H1 (cell line): ENCODE results near the gene TUBGCP4. TPM values are rescaled to one million over a fixed set of nuclear protein-coding genes. Genes with fewer than 3 reads are reported as not detected.

ENCODE experiments used
- CTCF ChIA-PET: fragments of 300-600 bp; sonication (Branson Sonifier 250); formaldehyde crosslinking; loops from one replicate; lab custom pipeline; 2021; ENCODE audit not compliant: partially characterized antibody; lab: Charles Lee
- POLR2A ChIA-PET: fragments of 300-600 bp; sonication (Branson Sonifier 250); formaldehyde crosslinking; loops from one replicate; lab custom pipeline; 2021; ENCODE audit warnings: inconsistent platforms; ENCODE audit not compliant: partially characterized antibody; lab: Charles Lee
- DNase-seq, 2 experiments: peaks; one replicate each; pipeline versions ENCODE4 v3.0.0 to v3.0.0-alpha.2; 2010 to 2022; ENCODE audit warnings: low spot score in 2 of 2, low read depth in 1 of 2, mixed read lengths in 1 of 2
- FAIRE-seq: peaks from 2 replicates; lab custom pipeline; 2011; peaks lifted over from hg19 to GRCh38; lab: Jason Lieb, UNC
- H2AFZ ChIP-seq: 2 replicates; pipeline ENCODE4 v1.8.1; 2012; ENCODE audit warnings: low read length, inconsistent platforms
- H2AK5ac ChIP-seq: 2 replicates; pipeline ENCODE4 v1.6.1; 2013; ENCODE audit warnings: low read depth, low read length
- H2BK120ac ChIP-seq: replicated peaks from 2 replicates; pipeline ENCODE3; 2013; ENCODE audit warnings: low read depth, low read length, inconsistent platforms
- H2BK12ac ChIP-seq: 2 replicates; pipeline ENCODE4 v1.6.1; 2013; ENCODE audit warnings: low read depth, low read length
- H2BK15ac ChIP-seq: 2 replicates; pipeline ENCODE4 v1.6.1; 2013; ENCODE audit warnings: low read length
- H2BK20ac ChIP-seq: 2 replicates; pipeline ENCODE4 v1.6.1; 2013; ENCODE audit warnings: low read length
- H2BK5ac ChIP-seq: 2 replicates; pipeline ENCODE4 v1.6.1; 2013; ENCODE audit warnings: low read depth, low read length
- H3K14ac ChIP-seq: 2 replicates; pipeline ENCODE4 v1.6.1; 2013; ENCODE audit warnings: inconsistent platforms; ENCODE audit not compliant: insufficient read length
- H3K18ac ChIP-seq: 2 replicates; pipeline ENCODE4 v1.6.1; 2013; ENCODE audit warnings: low read length; ENCODE audit errors: extremely low read depth
- H3K23ac ChIP-seq: 2 replicates; pipeline ENCODE4 v1.6.1; 2013; ENCODE audit warnings: inconsistent platforms; ENCODE audit not compliant: insufficient read length
- H3K23me2 ChIP-seq: 2 replicates; pipeline ENCODE4 v1.6.1; 2013; ENCODE audit warnings: low read depth, low read length
- H3K27ac ChIP-seq: 2 replicates; pipeline ENCODE4 v1.6.1; 2011; ENCODE audit warnings: low read depth, low read length, inconsistent platforms
- H3K27me3 ChIP-seq, 4 experiments: replicated peaks in 1 of 4; 1 replicate in 1 of 4; 2 replicates in 3 of 4; pipeline versions ENCODE4 v1.6.1 to v1.8.1; 2011 to 2013; ENCODE audit warnings: low read length in 3 of 4, mild to moderate bottlenecking in 3 of 4, inconsistent platforms in 2 of 4, mixed read lengths in 2 of 4, moderate library complexity in 1 of 4; ENCODE audit not compliant: control insufficient read depth in 3 of 4, insufficient read depth in 3 of 4; ENCODE audit errors: extremely low read depth in 1 of 4
- H3K36me3 ChIP-seq, 4 experiments: 2 replicates each; pipeline versions ENCODE4 v1.6.1 to v1.8.1; 2011 to 2013; ENCODE audit warnings: mild to moderate bottlenecking in 4 of 4, low read length in 3 of 4, moderate library complexity in 2 of 4, control low read depth in 1 of 4, inconsistent platforms in 1 of 4; ENCODE audit not compliant: insufficient read depth in 4 of 4, control insufficient read depth in 2 of 4
- H3K4ac ChIP-seq: replicated peaks from 2 replicates; pipeline ENCODE3; 2013; ENCODE audit warnings: low read length, low read depth, mixed read lengths, inconsistent platforms; ENCODE audit not compliant: insufficient read length
- H3K4me1 ChIP-seq, 4 experiments: replicated peaks in 1 of 4; 1 replicate in 1 of 4; 2 replicates in 3 of 4; pipeline versions ENCODE4 v1.6.1 to v1.8.1; 2011 to 2013; ENCODE audit warnings: low read length in 3 of 4, inconsistent platforms in 2 of 4, mixed read lengths in 1 of 4; ENCODE audit not compliant: insufficient read depth in 4 of 4, control insufficient read depth in 3 of 4
- H3K4me2 ChIP-seq, 2 experiments: 2 replicates each; pipeline versions ENCODE4 v1.6.1 to v1.8.1; 2011 to 2013; ENCODE audit warnings: low read depth in 2 of 2, low read length in 2 of 2, control low read depth in 1 of 2, inconsistent platforms in 1 of 2, mild to moderate bottlenecking in 1 of 2; ENCODE audit not compliant: insufficient read depth in 1 of 2
- H3K4me3 ChIP-seq, 4 experiments: fragments of 200-600, 300-600 bp in 1 of 4; sonication (generic), shearing (Covaris generic), sonication (Bioruptor Twin) in 1 of 4; 2 replicates each; pipeline versions ENCODE4 v1.5.1 to v1.8.1; 2011 to 2016; ENCODE audit warnings: low read length in 4 of 4, low read depth in 3 of 4, control low read depth in 2 of 4, inconsistent platforms in 2 of 4, mild to moderate bottlenecking in 2 of 4, mixed read lengths in 1 of 4, moderate library complexity in 1 of 4; ENCODE audit not compliant: insufficient read depth in 2 of 4; ENCODE audit errors: extremely low read depth in 1 of 4
- H3K56ac ChIP-seq: replicated peaks from 2 replicates; pipeline ENCODE3; 2013; ENCODE audit warnings: low read depth, mild to moderate bottlenecking, mixed read lengths, low read length, inconsistent platforms; ENCODE audit not compliant: insufficient read length
- H3K79me1 ChIP-seq: 2 replicates; pipeline ENCODE4 v1.6.1; 2013; ENCODE audit warnings: low read depth, low read length, control low read depth
- H3K79me2 ChIP-seq, 2 experiments: 2 replicates each; pipeline versions ENCODE4 v1.6.1 to v1.8.1; 2012 to 2013; ENCODE audit warnings: low read length in 2 of 2, mild to moderate bottlenecking in 2 of 2, inconsistent platforms in 1 of 2; ENCODE audit not compliant: insufficient read depth in 2 of 2, control insufficient read depth in 1 of 2
- H3K9ac ChIP-seq, 4 experiments: replicated peaks in 1 of 4; 1 replicate in 1 of 4; 2 replicates in 3 of 4; pipeline versions ENCODE4 v1.6.1 to v1.8.1; 2011 to 2013; ENCODE audit warnings: low read depth in 3 of 4, low read length in 3 of 4, control low read depth in 2 of 4, mild to moderate bottlenecking in 2 of 4, moderate library complexity in 2 of 4, inconsistent platforms in 1 of 4; ENCODE audit errors: extremely low read depth in 1 of 4
- H3K9me3 ChIP-seq, 2 experiments: 2 replicates each; pipeline versions ENCODE4 v1.6.1 to v1.8.1; 2012 to 2013; ENCODE audit warnings: mild to moderate bottlenecking in 2 of 2, moderate library complexity in 2 of 2, control low read depth in 1 of 2, inconsistent platforms in 1 of 2, low read depth in 1 of 2, low read length in 1 of 2, mixed read lengths in 1 of 2; ENCODE audit not compliant: insufficient read depth in 2 of 2
- H4K20me1 ChIP-seq, 2 experiments: replicated peaks in 1 of 2; 2 replicates each; pipeline versions ENCODE3 to v1.8.1; 2011 to 2013; ENCODE audit warnings: inconsistent platforms in 2 of 2, low read length in 2 of 2, mild to moderate bottlenecking in 1 of 2; ENCODE audit not compliant: insufficient read depth in 2 of 2, control insufficient read depth in 1 of 2
- H4K5ac ChIP-seq: 2 replicates; pipeline ENCODE4 v1.6.1; 2013; ENCODE audit warnings: low read length, low read depth, mixed read lengths, inconsistent platforms; ENCODE audit not compliant: insufficient read length
- H4K8ac ChIP-seq: 2 replicates; pipeline ENCODE4 v1.8.0; 2013; ENCODE audit warnings: mild to moderate bottlenecking, moderate library complexity, low read length, inconsistent platforms; ENCODE audit not compliant: insufficient read depth; ENCODE audit errors: extremely low read depth
- H4K91ac ChIP-seq: replicated peaks from 2 replicates; pipeline ENCODE3; 2013; ENCODE audit warnings: low read length, mixed read lengths, inconsistent platforms; ENCODE audit not compliant: insufficient read length
- BRCA1 ChIP-seq: IDR thresholded peaks from 2 replicates; pipeline ENCODE4 v1.6.1; 2012; ENCODE audit warnings: low read depth, low read length, improper control_type of control experiment
- PHF8 ChIP-seq: fragments of 200-600 bp; sonication (generic); conservative IDR thresholded peaks from 2 replicates; pipeline ENCODE4 v1.7.1; 2012; ENCODE audit warnings: low read depth, mild to moderate bottlenecking, inconsistent platforms, low read length, moderate library complexity
- SP2 ChIP-seq: IDR thresholded peaks from 2 replicates; pipeline ENCODE4 v1.6.1; 2012; ENCODE audit warnings: mild to moderate bottlenecking, low read length, inconsistent platforms
- WGBS, 2 experiments: shearing (Covaris generic) in 1 of 2; methylation state at CpG; one replicate each; pipeline versions ENCODE4 v1.1.6 to v1.1.7; 2013 to 2015; ENCODE audit warnings: low lambda C conversion rate in 2 of 2, mixed read lengths in 2 of 2, inconsistent platforms in 1 of 2, low coverage in 1 of 2, missing lambda C conversion rate in 1 of 2; ENCODE audit not compliant: insufficient replicate concordance in 2 of 2, insufficient coverage in 1 of 2, insufficient read length in 1 of 2; ENCODE audit errors: extremely low coverage in 1 of 2, missing lambda C conversion rate in 1 of 2; 5-methylcytosine and 5-hydroxymethylcytosine counted together
- polyA plus RNA-seq, 7 experiments: library from polyadenylated mRNA; depleted of rRNA in 3 of 7; stranded (reverse) in 5 of 7; unstranded in 2 of 7; fragments of >200 nt in 5 of 7; fragments of 200-250 nt in 2 of 7; gene quantifications; 1 replicate in 5 of 7; 2 replicates in 1 of 7; 4 replicates in 1 of 7; pipeline versions ENCODE4 v1.2.1 to v1.2.3, GENCODE V29; 2011 to 2013; ENCODE audit warnings: missing spikeins in 2 of 7, mixed read lengths in 2 of 7
- total RNA-seq: library from RNA; stranded (reverse); fragmentation: NEBNext Ultra II Directional; extraction: Animal tissue kit (Norgen Biotek cat#: 25700); gene quantifications from 2 replicates; pipeline ENCODE4 v1.2.1, GENCODE V29; 2021

TUBGCP4 gene
- total and polyA plus RNA-seq, 2 of the 8 experiments (the other 6 are each of a cell fraction or from before 2014, with no cell fraction given): 7.3 to 23.4 TPM

GRCh38 chr15:43352693-43353382, 18.1 kb upstream of the TUBGCP4 start:
- no peak overlapping the region for H3K18ac ChIP-seq
- 95% methylated on average over 2 of the region's 2 CpGs; no CpG with 5 or more reads in 1 of the 2 experiments for WGBS, 2 experiments
- H2BK12ac ChIP-seq: no peak overlapping the region
- peaks cover 0 to 18% (median 4%) of the 10 kb centered on the region in 4 experiments; a peak in 5 of 8 replicates for H3K36me3 ChIP-seq
- no peaks in the 10 kb centered on the region for H3K4me1 ChIP-seq
- H4K8ac ChIP-seq: no peak overlapping the region
- H3K14ac ChIP-seq: no peak overlapping the region
- H2BK5ac ChIP-seq: no peak overlapping the region
- H3K79me1 ChIP-seq: no peaks in the 10 kb centered on the region
- no peaks in the 10 kb centered on the region for H3K23me2 ChIP-seq
- no peak overlapping the region for H4K91ac ChIP-seq
- H3K79me2 ChIP-seq: no peaks in the 10 kb centered on the region
- no peak overlapping the region for H3K9ac ChIP-seq
- H3K4me2 ChIP-seq: no peak overlapping the region
- H3K9me3 ChIP-seq: no peaks in the 10 kb centered on the region
- H3K27me3 ChIP-seq: no peaks in the 10 kb centered on the region
- no peak for DNase-seq
- no peak for FAIRE-seq
- no peak overlapping the region for H3K27ac ChIP-seq
- no peak overlapping the region for H2BK15ac ChIP-seq
- H2BK120ac ChIP-seq: no peak overlapping the region
- ChIA-PET CTCF (interaction anchor here (0.8 to 3.7 kb wide), 5 partner anchors 11 to 67 kb away, joined by 3 to 10 read pairs (median 3); no protein-coding TSS in a partner anchor), POLR2A (interaction anchor here (1.3 kb wide), 1 partner anchor 18 kb away, joined by 3 read pairs; the partner anchor contains the start of genes TUBGCP4 and ZSCAN29)
- H2AFZ ChIP-seq: no peak overlapping the region
- H3K4me3 ChIP-seq: no peak overlapping the region
- no peak overlapping the region for H3K4ac ChIP-seq
- H4K5ac ChIP-seq: no peak overlapping the region
- H3K56ac ChIP-seq: no peak overlapping the region
- H3K23ac ChIP-seq: no peak overlapping the region
- H4K20me1 ChIP-seq: no peaks in the 10 kb centered on the region
- no peak overlapping the region for H2BK20ac ChIP-seq
- H2AK5ac ChIP-seq: no peak overlapping the region
- no peak for TF ChIP-seq PHF8
- TF ChIP-seq SP2: no peak
- TF ChIP-seq BRCA1: no peak
